Measurements from ENCODE around the gene GABRG3. TPM values are rescaled to one million over a fixed set of nuclear protein-coding genes. Genes with fewer than 3 reads are reported as not detected.

GABRG3 gene
- total RNA-seq, 1 donor from 2014 or later: 0.06 TPM

DNA sequence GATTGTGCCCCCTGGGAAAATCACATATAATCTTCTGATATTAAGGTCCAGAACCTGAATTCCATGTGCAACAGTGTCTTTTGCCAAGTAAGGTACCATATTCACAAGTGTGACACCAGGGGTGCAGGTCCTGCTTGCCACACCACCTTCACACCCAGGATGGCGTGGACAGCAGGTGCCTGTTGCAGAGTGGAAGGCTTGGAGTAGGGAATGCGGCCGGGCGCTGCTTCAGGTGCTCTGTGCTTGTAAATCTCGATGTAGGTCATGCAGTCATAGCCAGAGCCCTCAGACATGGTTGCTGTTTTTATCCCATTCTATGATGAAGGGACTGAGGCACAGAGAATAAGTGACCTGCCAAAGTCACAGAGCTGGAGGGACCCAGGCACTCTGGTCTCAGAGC lies 34.5 kb upstream of the GABRG3 start:
- TF ChIP-seq, protein P1, sequence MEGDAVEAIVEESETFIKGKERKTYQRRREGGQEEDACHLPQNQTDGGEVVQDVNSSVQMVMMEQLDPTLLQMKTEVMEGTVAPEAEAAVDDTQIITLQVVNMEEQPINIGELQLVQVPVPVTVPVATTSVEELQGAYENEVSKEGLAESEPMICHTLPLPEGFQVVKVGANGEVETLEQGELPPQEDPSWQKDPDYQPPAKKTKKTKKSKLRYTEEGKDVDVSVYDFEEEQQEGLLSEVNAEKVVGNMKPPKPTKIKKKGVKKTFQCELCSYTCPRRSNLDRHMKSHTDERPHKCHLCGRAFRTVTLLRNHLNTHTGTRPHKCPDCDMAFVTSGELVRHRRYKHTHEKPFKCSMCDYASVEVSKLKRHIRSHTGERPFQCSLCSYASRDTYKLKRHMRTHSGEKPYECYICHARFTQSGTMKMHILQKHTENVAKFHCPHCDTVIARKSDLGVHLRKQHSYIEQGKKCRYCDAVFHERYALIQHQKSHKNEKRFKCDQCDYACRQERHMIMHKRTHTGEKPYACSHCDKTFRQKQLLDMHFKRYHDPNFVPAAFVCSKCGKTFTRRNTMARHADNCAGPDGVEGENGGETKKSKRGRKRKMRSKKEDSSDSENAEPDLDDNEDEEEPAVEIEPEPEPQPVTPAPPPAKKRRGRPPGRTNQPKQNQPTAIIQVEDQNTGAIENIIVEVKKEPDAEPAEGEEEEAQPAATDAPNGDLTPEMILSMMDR (conservative IDR thresholded peaks at IDR 0.05; ENCODE audit: low read depth, low read length): no peak
- no peak overlapping the region for H3K4me3 ChIP-seq (ENCODE audit: low read depth, low read length)
- no peak for DNase-seq (ENCODE audit: low read depth)

DNA sequence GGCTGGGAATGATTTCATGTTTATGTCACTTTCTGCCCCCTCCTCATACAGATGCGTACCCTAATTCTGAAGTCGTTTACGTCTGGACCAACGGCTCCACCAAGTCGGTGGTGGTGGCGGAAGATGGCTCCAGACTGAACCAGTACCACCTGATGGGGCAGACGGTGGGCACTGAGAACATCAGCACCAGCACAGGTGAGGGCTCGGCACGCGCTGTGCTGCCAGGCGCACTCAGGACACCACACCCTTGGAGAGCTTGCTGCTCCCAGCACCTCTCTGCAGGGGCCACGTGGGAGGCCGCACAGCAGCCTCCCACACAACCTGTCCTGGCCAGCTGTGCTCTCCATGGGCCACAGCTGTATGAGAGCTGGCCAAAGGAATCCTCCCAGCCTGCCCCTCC lies 33.8 kb upstream of the GABRG3 start:
- DNase-seq (ENCODE audit: low read depth): no peak
- TF ChIP-seq, protein P1 (conservative IDR thresholded peaks at IDR 0.05; ENCODE audit: low read depth, low read length): no peak
- no peak overlapping the region for H3K4me3 ChIP-seq (ENCODE audit: low read depth, low read length)

DNA sequence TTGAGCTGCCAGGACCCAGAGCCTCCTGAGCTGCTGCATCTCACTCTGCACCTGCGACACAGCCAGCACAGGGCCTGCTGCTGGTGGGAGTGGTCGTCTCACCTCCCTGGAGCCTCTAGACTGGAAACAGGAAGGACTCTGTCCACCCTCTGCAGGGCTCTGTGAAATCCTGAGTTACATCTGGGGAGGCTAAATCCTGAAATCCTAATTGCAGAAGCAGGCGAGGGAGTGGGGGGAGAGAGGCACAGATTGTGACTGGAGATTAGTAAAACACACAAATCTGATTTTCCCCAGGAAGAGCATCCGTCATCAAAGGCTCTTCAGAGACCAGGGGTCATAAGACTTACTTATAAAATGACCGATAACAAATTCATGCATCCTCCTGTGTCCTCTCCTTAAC lies 31.6 kb upstream of the GABRG3 start:
- DNase-seq (ENCODE audit: low read depth): no peak
- TF ChIP-seq, protein P1 (conservative IDR thresholded peaks at IDR 0.05; ENCODE audit: low read depth, low read length): no peak
- H3K4me3 ChIP-seq (ENCODE audit: low read depth, low read length): no peak overlapping the region

DNA sequence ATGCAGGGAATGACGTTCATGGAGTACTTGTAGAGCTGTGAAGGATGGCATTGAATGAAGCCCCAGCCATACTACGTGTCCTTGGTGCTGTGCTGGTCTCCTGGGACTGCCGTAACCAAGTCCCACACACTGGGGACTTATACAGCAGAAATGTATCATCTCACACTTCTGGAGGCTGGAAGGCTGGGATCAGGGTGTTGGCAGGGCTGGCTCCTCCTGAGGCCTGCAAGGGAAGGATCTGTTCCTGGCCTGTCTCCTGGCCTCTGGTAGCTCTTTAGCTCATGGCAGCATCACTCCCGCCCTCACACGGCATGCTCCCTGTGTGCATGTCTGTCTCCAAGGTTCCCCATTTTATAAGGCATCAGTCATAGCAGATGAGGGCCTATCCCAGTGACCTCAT lies 29.5 kb upstream of the GABRG3 start:
- H3K4me3 ChIP-seq (ENCODE audit: low read depth, low read length): no peak overlapping the region
- TF ChIP-seq, protein P1 (conservative IDR thresholded peaks at IDR 0.05; ENCODE audit: low read depth, low read length): no peak
- no peak for DNase-seq (ENCODE audit: low read depth)

DNA sequence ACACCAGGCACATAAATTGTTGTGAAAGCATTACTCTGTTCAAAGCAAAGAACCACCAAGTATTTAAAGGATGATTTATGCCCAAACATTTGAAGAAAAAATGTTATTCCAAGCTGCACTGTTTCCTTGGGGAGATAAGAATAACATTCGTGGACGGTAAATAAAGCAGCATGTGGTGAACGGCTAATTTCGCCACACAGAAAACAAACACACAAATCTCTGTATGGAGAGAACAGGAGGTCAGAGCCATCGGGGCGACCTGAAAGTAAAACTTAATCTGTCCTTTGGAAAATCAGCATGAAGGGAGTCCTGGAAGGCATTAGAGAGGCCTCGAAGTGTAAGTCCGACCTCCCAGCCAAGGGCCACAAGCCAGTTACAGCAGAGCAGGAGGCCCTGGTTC lies 27.1 kb upstream of the GABRG3 start:
- TF ChIP-seq, protein P1 (conservative IDR thresholded peaks at IDR 0.05; ENCODE audit: low read depth, low read length): no peak
- no peak for DNase-seq (ENCODE audit: low read depth)
- H3K4me3 ChIP-seq (ENCODE audit: low read depth, low read length): no peak overlapping the region

DNA sequence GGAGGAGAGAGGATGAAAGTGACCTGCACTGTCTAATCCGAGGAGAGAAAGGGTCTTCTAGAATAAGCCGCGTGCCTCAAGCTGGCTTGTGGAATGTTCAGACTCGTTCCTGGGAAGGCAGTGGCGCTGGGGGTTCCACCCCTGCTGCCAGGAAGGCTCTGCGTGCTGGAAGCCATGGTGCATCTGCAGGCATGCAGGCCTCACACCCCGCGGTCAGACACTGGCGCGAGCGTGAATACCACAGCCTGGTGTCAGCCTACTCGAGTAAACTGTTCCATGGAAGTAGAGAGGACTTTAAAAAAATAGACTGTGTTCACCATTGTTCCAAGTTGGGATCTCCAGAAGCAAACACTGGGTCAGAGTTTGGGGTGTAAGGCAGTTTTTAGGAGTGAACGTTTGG lies 25.9 kb upstream of the GABRG3 start:
- H3K4me3 ChIP-seq (ENCODE audit: low read depth, low read length): no peak overlapping the region
- DNase-seq (ENCODE audit: low read depth): no peak
- TF ChIP-seq, protein P1 (conservative IDR thresholded peaks at IDR 0.05; ENCODE audit: low read depth, low read length): no peak

DNA sequence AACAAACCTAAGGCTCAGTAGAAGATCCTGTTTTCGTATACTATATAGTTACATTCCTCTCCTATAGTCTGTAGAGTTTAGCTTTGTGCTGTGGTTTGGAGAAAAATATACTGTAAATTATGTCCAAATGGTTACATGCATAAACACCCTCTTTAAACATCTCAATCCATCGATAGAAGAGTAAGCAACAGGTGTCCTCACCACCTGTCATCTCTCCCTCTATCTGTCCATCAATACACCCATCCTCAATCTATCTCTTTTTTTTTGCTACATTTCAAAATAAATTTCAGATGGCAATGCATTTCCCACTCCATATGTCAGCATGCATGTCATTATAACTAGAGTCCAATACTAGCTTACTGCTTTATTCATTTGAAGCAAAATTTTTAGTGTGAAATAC lies 21.0 kb upstream of the GABRG3 start:
- H3K4me3 ChIP-seq (ENCODE audit: low read depth, low read length): no peak overlapping the region
- TF ChIP-seq, protein P1 (conservative IDR thresholded peaks at IDR 0.05; ENCODE audit: low read depth, low read length): no peak
- DNase-seq (ENCODE audit: low read depth): no peak

All from epithelial cell of proximal tubule (primary cell).